Activated CD8-positive, alpha-beta memory T cell treated with anti-CD3 and anti-CD28 coated beads for 1 hour (primary cell): ENCODE measurements around the gene DMRT1.

Source experiments
- DNase-seq, 2 donors: peaks; one replicate each; pipeline ENCODE4 v3.0.0-alpha.2; 2020; ENCODE audit warnings: low read depth in 1 of 2; ENCODE audit errors: extremely low read depth in 1 of 2

Gene DMRT1

GRCh38 chr9:970151-970996 is 128.9 kb downstream of the DMRT1 start:
- DNase-seq: no peak

- no peak for DNase-seq
Measured at GRCh38 chr9:971901-972500, 130.5 kb downstream of the DMRT1 start.

- DNase-seq: no peak
Measured at GRCh38 chr9:972501-973294, 131.2 kb downstream of the DMRT1 start.

GRCh38 chr9:973295-973834 is 131.9 kb downstream of the DMRT1 start:
- DNase-seq: no peak

- no peak for DNase-seq
Measured at GRCh38 chr9:974031-974995, 132.8 kb downstream of the DMRT1 start.

GRCh38 chr9:974996-975739 is 133.7 kb downstream of the DMRT1 start:
- no peak for DNase-seq

GRCh38 chr9:975740-976257 is 134.3 kb downstream of the DMRT1 start:
- DNase-seq: no peak

- no peak for DNase-seq
Measured at GRCh38 chr9:976258-976942, 134.9 kb downstream of the DMRT1 start, which contains the start of gene DMRT3. TSS of gene DMRT3 (plus strand) at chr9:976655. CDS start at chr9:977002, 347 bp downstream.

- DNase-seq: no peak
Measured at GRCh38 chr9:976943-977837, 135.7 kb downstream of the DMRT1 start.

GRCh38 chr9:977838-978830 is 136.6 kb downstream of the DMRT1 start:
- no peak for DNase-seq

GRCh38 chr9:979983-980382 is 138.5 kb downstream of the DMRT1 start:
- DNase-seq: no peak

- no peak for DNase-seq
Measured at GRCh38 chr9:980640-981039, 139.1 kb downstream of the DMRT1 start.

- DNase-seq: no peak
Measured at GRCh38 chr9:981491-981898, 140.0 kb downstream of the DMRT1 start.

GRCh38 chr9:982394-983230 is 141.1 kb downstream of the DMRT1 start:
- no peak for DNase-seq

- no peak for DNase-seq
Measured at GRCh38 chr9:994005-994404, 152.5 kb downstream of the DMRT1 start.

- no peak for DNase-seq
Measured at GRCh38 chr9:995192-995591, 153.7 kb downstream of the DMRT1 start.
